GM13977 (cell line): ENCODE data around the gene USP26.
A peak's percentile ranks its signal among the peaks of the same experiment; 100 is the strongest.

Experiments
- DNase-seq: peaks from one replicate; pipeline ENCODE4 v3.0.0; 2012; ENCODE audit warnings: low spot score
- in situ Hi-C: fragments of 300-500 bp; cut with MboI; formaldehyde crosslinking; loops from one replicate; pipeline ENCODE4 v1.12.0; 2022; ENCODE audit warnings: low sequenced_read_pairs, low pct_unique_long_range_greater_than_20kb, mixed read lengths, inconsistent platforms; ENCODE audit not compliant: unreplicated experiment
- TF ChIP-seq, protein P1 (sequence below): IDR thresholded peaks from 2 replicates; pipeline ENCODE4 v1.5.1; 2012; ENCODE audit warnings: mild to moderate bottlenecking, control low read depth; ENCODE audit not compliant: insufficient read depth; ENCODE audit errors: extremely low read depth, missing control alignments

USP26 gene

DNA sequence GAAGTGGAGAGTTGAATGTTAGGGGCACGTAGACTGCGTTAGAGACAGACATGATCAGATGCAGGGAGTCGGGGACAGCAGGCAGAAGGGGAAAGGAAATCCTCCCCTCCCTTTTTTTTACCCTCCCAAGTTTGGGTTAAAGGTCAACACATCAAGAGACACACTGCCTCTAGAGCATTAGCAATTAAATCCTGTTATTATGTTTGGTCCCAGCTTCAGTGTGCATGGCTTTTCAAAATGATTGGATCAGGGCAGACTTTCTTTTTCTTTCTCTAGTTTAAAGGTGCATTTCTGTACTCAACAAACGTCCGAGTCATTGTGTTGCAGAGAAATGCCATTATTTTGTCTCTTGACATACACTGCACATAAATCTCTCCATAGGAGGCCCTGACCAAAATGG lies 63.9 kb downstream of the USP26 start:
- in situ Hi-C loops, result no loop called here
- no peak for DNase-seq
- TF ChIP-seq, protein P1, sequence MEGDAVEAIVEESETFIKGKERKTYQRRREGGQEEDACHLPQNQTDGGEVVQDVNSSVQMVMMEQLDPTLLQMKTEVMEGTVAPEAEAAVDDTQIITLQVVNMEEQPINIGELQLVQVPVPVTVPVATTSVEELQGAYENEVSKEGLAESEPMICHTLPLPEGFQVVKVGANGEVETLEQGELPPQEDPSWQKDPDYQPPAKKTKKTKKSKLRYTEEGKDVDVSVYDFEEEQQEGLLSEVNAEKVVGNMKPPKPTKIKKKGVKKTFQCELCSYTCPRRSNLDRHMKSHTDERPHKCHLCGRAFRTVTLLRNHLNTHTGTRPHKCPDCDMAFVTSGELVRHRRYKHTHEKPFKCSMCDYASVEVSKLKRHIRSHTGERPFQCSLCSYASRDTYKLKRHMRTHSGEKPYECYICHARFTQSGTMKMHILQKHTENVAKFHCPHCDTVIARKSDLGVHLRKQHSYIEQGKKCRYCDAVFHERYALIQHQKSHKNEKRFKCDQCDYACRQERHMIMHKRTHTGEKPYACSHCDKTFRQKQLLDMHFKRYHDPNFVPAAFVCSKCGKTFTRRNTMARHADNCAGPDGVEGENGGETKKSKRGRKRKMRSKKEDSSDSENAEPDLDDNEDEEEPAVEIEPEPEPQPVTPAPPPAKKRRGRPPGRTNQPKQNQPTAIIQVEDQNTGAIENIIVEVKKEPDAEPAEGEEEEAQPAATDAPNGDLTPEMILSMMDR, result no peak

DNA sequence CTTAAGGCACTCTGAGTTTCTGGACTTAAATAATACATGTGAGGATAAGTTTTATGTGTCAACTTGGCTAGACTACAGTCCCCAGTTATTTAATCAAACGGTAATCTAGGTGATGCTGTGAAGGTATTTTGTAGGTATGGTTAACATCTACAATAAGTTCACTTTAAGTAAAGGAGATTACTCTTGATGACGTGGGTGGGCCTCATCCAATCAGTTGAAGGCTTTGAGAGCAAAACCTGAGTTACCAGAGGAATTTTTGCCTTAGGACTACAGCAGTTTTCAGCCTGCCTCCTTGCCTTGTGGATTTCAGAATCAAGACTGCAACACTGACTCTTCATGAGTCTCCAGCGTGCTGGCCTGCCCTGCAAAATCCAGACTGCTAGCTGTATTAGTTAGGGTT lies 78.7 kb downstream of the USP26 start:
- in situ Hi-C loops, result no loop called here
- no peak for DNase-seq
- TF ChIP-seq, protein P1, result no peak

DNA sequence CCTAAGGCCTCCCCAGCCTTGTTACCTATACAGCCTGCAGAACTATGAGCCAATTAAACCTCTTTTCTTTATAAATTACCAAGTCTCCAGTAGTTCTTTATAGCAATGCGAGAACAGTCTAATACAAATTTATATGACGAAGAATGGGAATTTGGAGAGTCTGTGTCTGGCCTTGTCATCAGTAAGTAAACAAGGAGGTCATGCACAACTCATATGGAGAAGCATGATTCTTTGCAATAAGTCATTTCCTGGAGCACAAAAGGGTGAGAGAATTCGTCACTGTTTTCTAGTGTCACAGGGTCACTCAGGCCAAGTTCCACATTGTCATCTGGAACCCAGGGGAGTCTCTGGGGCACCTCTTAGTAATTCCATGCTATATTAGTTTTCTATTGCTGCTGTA lies 89.5 kb downstream of the USP26 start:
- DNase-seq, result no peak
- TF ChIP-seq, protein P1, result no peak
- in situ Hi-C loops, result no loop called here

DNA sequence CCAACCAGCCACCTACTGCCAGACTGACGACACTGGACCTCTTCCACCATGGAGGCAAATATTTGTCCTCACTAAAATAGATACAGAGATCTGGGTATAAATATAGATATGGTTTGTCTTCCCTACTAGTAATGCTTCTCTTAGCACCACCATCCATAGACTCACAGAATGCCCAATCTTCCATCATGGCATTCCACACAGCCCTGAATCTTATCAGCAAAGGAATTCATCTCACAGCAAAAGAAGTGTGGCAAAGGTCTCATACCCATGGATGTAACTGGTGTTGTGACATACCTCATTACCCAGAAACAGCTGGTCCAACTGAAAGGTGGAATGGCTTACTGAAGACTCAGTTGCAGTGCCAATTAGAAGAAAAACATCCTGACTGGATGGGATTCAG lies 91.3 kb downstream of the USP26 start:
- TF ChIP-seq, protein P1, result no peak

DNA sequence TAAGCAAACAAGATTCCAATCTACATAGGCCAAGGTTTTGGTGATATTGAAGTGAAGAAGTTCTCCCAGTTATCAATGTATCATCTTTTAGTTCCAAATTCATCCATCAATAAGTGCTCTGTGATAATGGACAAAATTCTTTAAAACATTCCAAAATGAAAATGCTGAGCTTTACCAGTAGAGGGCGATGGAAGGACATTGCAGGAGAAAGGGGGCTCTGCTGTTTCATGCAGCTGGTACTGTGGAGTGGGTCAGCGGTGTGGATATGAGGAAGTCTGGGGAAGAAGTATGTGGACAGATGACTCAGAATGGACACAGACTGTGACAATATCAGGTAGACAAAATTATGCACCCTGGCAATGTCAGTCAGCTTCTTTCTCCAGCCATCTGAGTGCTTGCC lies 91.9 kb downstream of the USP26 start:
- in situ Hi-C loops, result no loop called here

More for the DNA sequence above, 91.3 kb downstream of the USP26 start:
- DNase-seq, result no peak
- in situ Hi-C loops, result no loop called here

DNA sequence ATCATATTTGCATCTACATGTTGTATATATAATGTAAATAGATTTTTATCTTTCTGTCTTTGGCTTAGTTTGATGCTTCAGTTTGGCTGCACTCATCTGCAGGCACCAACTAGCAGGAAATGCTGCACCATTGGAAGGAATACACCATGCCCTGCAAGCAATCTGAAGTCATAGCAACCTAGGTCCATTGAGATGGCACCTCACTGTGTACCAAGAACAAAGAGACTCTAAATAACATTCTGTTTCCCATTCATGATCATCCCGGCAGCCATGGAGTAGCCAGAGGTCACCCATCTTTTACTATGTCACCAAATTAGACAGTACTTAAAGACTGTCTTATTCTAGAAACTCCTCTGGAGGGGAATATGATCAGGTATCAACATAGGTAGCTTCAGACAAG lies 97.7 kb downstream of the USP26 start:
- TF ChIP-seq, protein P1, result no peak
- in situ Hi-C loops, result loop anchor here (25.0 kb wide), 1 partner anchor 663 kb away; no protein-coding TSS in a partner anchor
- DNase-seq, result no peak

More for the DNA sequence above, 91.9 kb downstream of the USP26 start:
- DNase-seq, result peak; percentile 12
- TF ChIP-seq, protein P1, result peak; percentile 62

DNA sequence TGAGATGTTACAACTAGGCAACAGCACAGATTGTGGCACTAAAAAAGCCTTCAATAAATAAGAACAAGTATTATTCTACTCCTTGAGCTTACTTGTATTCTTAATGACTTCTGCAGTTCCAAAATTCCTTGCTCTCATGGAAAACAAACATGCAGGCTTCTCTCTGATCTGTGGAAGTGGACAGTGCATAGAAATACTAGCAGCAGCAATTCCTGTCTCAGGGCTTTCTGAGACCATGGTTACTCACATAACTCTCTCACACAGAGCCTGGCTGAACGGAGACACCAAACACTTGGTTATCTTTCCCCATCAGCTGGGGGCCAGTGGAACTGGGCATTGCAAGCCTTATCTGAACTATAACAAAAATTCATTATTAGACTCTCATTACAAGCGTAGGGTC lies 106.1 kb downstream of the USP26 start:
- in situ Hi-C loops, result loop anchor here (25.0 kb wide), 1 partner anchor 671 kb away; no protein-coding TSS in a partner anchor
- DNase-seq, result no peak
- TF ChIP-seq, protein P1, result no peak
